K562 (cell line): ENCODE results near the gene GMPR. TPM values are rescaled to one million over a fixed set of nuclear protein-coding genes. Genes with fewer than 3 reads are reported as not detected.
A peak's percentile ranks its signal among the peaks of the same experiment; 100 is the strongest.

Experiments
- ATAC-seq: fragments of 200-7000 bp; cut with Tn5 transposase; 3 replicates; pipeline ENCODE4 v1.9.1; 2020; ENCODE audit warnings: moderate library complexity
- BruUV-seq: library from RNA; stranded (reverse); fragments of 400-500 nt; replicated peaks from 2 replicates; lab custom pipeline; 2021; lab: Mats Ljungman, UMichigan
- CTCF ChIA-PET: fragments of 300-600 bp; formaldehyde crosslinking; extraction: SDS; loops from one replicate; lab custom pipeline; 2021; ENCODE audit warnings: low intra/inter-chr PET ratio; lab: Yijun Ruan, JAX
- POLR2A ChIA-PET: fragments of 300-600, 350-650 bp; sonication (Branson Sonifier 250); formaldehyde crosslinking; extraction: SDS; loops from one replicate; lab custom pipeline; 2021; ENCODE audit warnings: antibody characterized with exemption, inconsistent platforms; lab: Yijun Ruan, JAX
- DNase-seq, 4 experiments: peaks; one replicate each; pipeline versions ENCODE4 v3.0.0 to v3.0.0-alpha.2; 2011 to 2018; ENCODE audit warnings: low spot score in 3 of 4, mixed read lengths in 3 of 4; ENCODE audit errors: extremely low read depth in 1 of 4
- FAIRE-seq: peaks from 2 replicates; lab custom pipeline; 2011; peaks lifted over from hg19 to GRCh38; lab: Jason Lieb, UNC
- H2AFZ ChIP-seq: 2 replicates; pipeline ENCODE4 v1.6.0; 2011; ENCODE audit warnings: low read depth, low read length, control low read depth, inconsistent platforms
- H3K27ac ChIP-seq: fragments of 200-600 bp; 3 replicates; pipeline ENCODE4 v1.8.0; 2011; ENCODE audit warnings: low read depth, mild to moderate bottlenecking, control low read depth, inconsistent platforms, low read length, moderate library complexity, mixed read lengths; ENCODE audit errors: extremely low read depth
- H3K27me3 ChIP-seq, 2 experiments: fragments of 300-600 bp in 1 of 2; 2 replicates in 1 of 2; 3 replicates in 1 of 2; pipeline versions ENCODE4 v1.6.0 to v1.8.0; 2011; ENCODE audit warnings: inconsistent platforms in 2 of 2, low read length in 2 of 2, mild to moderate bottlenecking in 1 of 2, mixed read lengths in 1 of 2, moderate library complexity in 1 of 2; ENCODE audit not compliant: control insufficient read depth in 2 of 2, insufficient read depth in 2 of 2
- H3K36me3 ChIP-seq: fragments of 300-600 bp; 3 replicates; pipeline ENCODE4 v1.8.0; 2011; ENCODE audit warnings: mild to moderate bottlenecking, low read length, inconsistent platforms; ENCODE audit not compliant: control insufficient read depth, insufficient read depth
- H3K4me1 ChIP-seq, 2 experiments: fragments of 200-600 bp in 1 of 2; replicated peaks in 1 of 2; 2 replicates in 1 of 2; 3 replicates in 1 of 2; pipeline versions ENCODE4 v1.5.1 to v1.8.0; 2011; ENCODE audit warnings: inconsistent platforms in 2 of 2, low read length in 2 of 2, mild to moderate bottlenecking in 1 of 2, mixed read lengths in 1 of 2, moderate library complexity in 1 of 2; ENCODE audit not compliant: control insufficient read depth in 2 of 2, insufficient read depth in 2 of 2
- H3K4me2 ChIP-seq: 2 replicates; pipeline ENCODE4 v1.6.1; 2011; ENCODE audit warnings: low read length, control low read depth, inconsistent platforms, mixed read lengths; ENCODE audit not compliant: insufficient read depth
- H3K4me3 ChIP-seq: fragments of 200-600 bp; sonication (generic), shearing (Covaris generic); 2 replicates; pipeline ENCODE4 v1.5.1; 2016; ENCODE audit warnings: control low read depth, inconsistent platforms
- H3K79me2 ChIP-seq: fragments of 200-600 bp; 3 replicates; pipeline ENCODE4 v1.8.0; 2011; ENCODE audit warnings: low read length, inconsistent platforms; ENCODE audit not compliant: control insufficient read depth, insufficient read depth
- H3K9ac ChIP-seq, 2 experiments: 2 replicates each; pipeline versions ENCODE4 v1.6.0 to v1.6.1; 2011; ENCODE audit warnings: low read depth in 2 of 2, low read length in 2 of 2, control low read depth in 1 of 2, inconsistent platforms in 1 of 2, mild to moderate bottlenecking in 1 of 2, mixed read lengths in 1 of 2; ENCODE audit not compliant: insufficient read depth in 1 of 2
- H3K9me1 ChIP-seq: one replicate; pipeline ENCODE4 v1.6.0; 2011; ENCODE audit warnings: inconsistent platforms, mild to moderate bottlenecking, low read length, moderate library complexity; ENCODE audit not compliant: control insufficient read depth, insufficient read depth
- H3K9me3 ChIP-seq: replicated peaks from 2 replicates; pipeline ENCODE4 v1.5.1; 2011; ENCODE audit warnings: low read depth, low read length, inconsistent platforms; ENCODE audit not compliant: control insufficient read depth, insufficient read depth
- H4K20me1 ChIP-seq: replicated peaks from 2 replicates; pipeline ENCODE4 v1.6.1; 2011; ENCODE audit warnings: low read length, inconsistent platforms, mixed read lengths; ENCODE audit not compliant: control insufficient read depth, insufficient read depth
- AFF1 ChIP-seq, 2 experiments: fragments of 450-650 bp; IDR thresholded peaks; 2 replicates each; pipeline ENCODE4 v1.6.1; 2018; ENCODE audit warnings: mild to moderate bottlenecking in 2 of 2, low read depth in 1 of 2; ENCODE audit not compliant: partially characterized antibody in 2 of 2
- BACH1 ChIP-seq: fragments of 200-800 bp; sonication (Bioruptor generic); IDR thresholded peaks from 2 replicates; pipeline ENCODE4 v1.6.1; 2016; ENCODE audit warnings: missing genetic modification characterization, missing compliant biosample characterization
- C11orf30 ChIP-seq: fragments of 450-650 bp; IDR thresholded peaks from 2 replicates; pipeline ENCODE4 v1.6.1; 2016; ENCODE audit warnings: low read depth, mild to moderate bottlenecking
- CBX2 ChIP-seq: fragments of 200-600 bp; sonication (generic); IDR thresholded peaks from one replicate; pipeline ENCODE4 v1.6.1; 2012; ENCODE audit warnings: mild to moderate bottlenecking, low read length, inconsistent platforms; ENCODE audit not compliant: insufficient read depth, poor library complexity, severe bottlenecking
- CEBPG ChIP-seq, 3 experiments: fragments of 200-800 bp in 1 of 3; sonication (Bioruptor generic) in 1 of 3; sonication (generic) in 1 of 3; formaldehyde crosslinking in 1 of 3; IDR thresholded peaks in 2 of 3; conservative IDR thresholded peaks in 1 of 3; 2 replicates each; pipeline versions ENCODE4 v1.6.1 to v1.8.0; 2016 to 2022; ENCODE audit warnings: missing compliant biosample characterization in 2 of 3, missing genetic modification characterization in 2 of 3, mild to moderate bottlenecking in 1 of 3, missing genetic modification reagents in 1 of 3
- DEAF1 ChIP-seq: fragments of 450-650 bp; formaldehyde crosslinking; IDR thresholded peaks from 2 replicates; pipeline ENCODE4 v1.4.0; 2020; ENCODE audit warnings: mild to moderate bottlenecking, moderate library complexity
- E2F3 ChIP-seq: fragments of 250-450 bp; sonication (Bioruptor Pico); IDR thresholded peaks from 2 replicates; pipeline ENCODE4 v1.4.0; 2020; ENCODE audit warnings: mild to moderate bottlenecking
- JUN ChIP-seq, 2 experiments: sonication (generic) in 1 of 2; formaldehyde crosslinking in 1 of 2; IDR thresholded peaks; 2 replicates each; pipeline versions ENCODE4 v1.6.1 to v1.8.0; 2012 to 2022; ENCODE audit warnings: borderline replicate concordance in 2 of 2, mild to moderate bottlenecking in 2 of 2, improper control_type of control experiment in 1 of 2, low read depth in 1 of 2, low read length in 1 of 2, missing genetic modification reagents in 1 of 2
- JUND ChIP-seq, 2 experiments: IDR thresholded peaks; 2 replicates in 1 of 2; 3 replicates in 1 of 2; pipeline ENCODE4 v1.6.1; 2011; ENCODE audit warnings: borderline replicate concordance in 2 of 2, low read depth in 2 of 2, low read length in 2 of 2, improper control_type of control experiment in 1 of 2, missing biosample characterization in 1 of 2, missing genetic modification characterization in 1 of 2, missing genetic modification reagents in 1 of 2
- NFE2 ChIP-seq: IDR thresholded peaks from 2 replicates; pipeline ENCODE4 v1.6.1; 2014; ENCODE audit warnings: antibody characterized with exemption, low read depth
- NRF1 ChIP-seq, 2 experiments: fragments of 450-650 bp; IDR thresholded peaks in 1 of 2; conservative IDR thresholded peaks in 1 of 2; 2 replicates each; pipeline ENCODE4 v1.6.1; 2014; ENCODE audit warnings: mild to moderate bottlenecking in 2 of 2
- RCOR1 ChIP-seq, 2 experiments: IDR thresholded peaks; 2 replicates each; pipeline ENCODE4 v1.6.1; 2012; ENCODE audit warnings: low read depth in 2 of 2, low read length in 2 of 2, borderline replicate concordance in 1 of 2, improper control_type of control experiment in 1 of 2
- ZNF134 ChIP-seq: fragments of 250-450 bp; sonication (Bioruptor Pico); conservative IDR thresholded peaks from 2 replicates; pipeline ENCODE4 v1.4.0; 2020
- ZNF436 ChIP-seq: fragments of 250-450, 450-650 bp; sonication (Bioruptor Pico); formaldehyde crosslinking; IDR thresholded peaks from 2 replicates; pipeline ENCODE4 v1.7.0; 2020; ENCODE audit warnings: mild to moderate bottlenecking
- WGBS: fragments of 100-300 bp; shearing (Covaris generic); methylation state at CpG from one replicate; pipeline ENCODE4 v1.1.6; 2016; ENCODE audit warnings: low coverage, mixed read lengths; ENCODE audit not compliant: insufficient coverage; ENCODE audit errors: missing lambda C conversion rate; 5-methylcytosine and 5-hydroxymethylcytosine counted together
- in situ Hi-C: fragments of 300-500 bp; cut with MboI; formaldehyde crosslinking; loops from 4 replicates; pipeline ENCODE4 v1.15.0; 2018; ENCODE audit warnings: inconsistent platforms, mixed read lengths
- intact Hi-C: fragments of 100-400 bp; cut with micrococcal nuclease; formaldehyde crosslinking; loops from 2 replicates; pipeline ENCODE4 v1.14.2; 2022
- polyA plus RNA-seq, 8 experiments: library from polyadenylated mRNA; depleted of rRNA in 4 of 8; stranded (reverse) in 5 of 8; unstranded in 3 of 8; fragments of >200 nt; fragmentation: Nextera tagmentation in 2 of 8; fragmentation: Illumina TruSeq in 1 of 8; extraction: Ambion mirVana in 2 of 8; extraction: Trizol in 1 of 8; gene quantifications; 2 replicates each; pipeline versions ENCODE4 v1.2.1 to v1.2.3, GENCODE V29; 2011 to 2014; ENCODE audit warnings: inconsistent platforms in 1 of 8, missing spikeins in 1 of 8
- total RNA-seq, 7 experiments: library from RNA; depleted of rRNA in 6 of 7; stranded (reverse); fragments of >200 nt in 6 of 7; fragmentation: Illumina TruSeq in 2 of 7; extraction: Trizol in 2 of 7; gene quantifications; 2 replicates each; pipeline versions ENCODE4 v1.2.1 to v1.2.3, GENCODE V29; 2011 to 2021; ENCODE audit warnings: low replicate concordance in 1 of 7

The GMPR gene
- total and polyA plus RNA-seq, 9 of the 15 experiments (the other 6 are each of a cell fraction or from before 2014, with no cell fraction given) = 34.6 to 83.7 (median 49.8) TPM

GRCh38 chr6:16333580-16333979 is 95.2 kb downstream of the GMPR start:
- Histone ChIP-seq H3K4me1 (peaks cover 4 to 16% of the 10 kb centered on the region in 2 experiments; a peak in 4 of 5 replicates), H3K79me2 (no peaks in the 10 kb centered on the region), H3K4me2 (no peak overlapping the region), H3K4me3 (no peak overlapping the region), H3K27ac (no peak overlapping the region), H3K27me3 (no peaks in the 10 kb centered on the region; a peak in 1 of 5 replicates), H3K9me1 (no peaks in the 10 kb centered on the region), H3K36me3 (no peaks in the 10 kb centered on the region), H3K9ac (no peak overlapping the region), H3K9me3 (no peaks in the 10 kb centered on the region), H4K20me1 (no peaks in the 10 kb centered on the region), H2AFZ (no peak overlapping the region)
- intact Hi-C loops = loop anchor here (5.0 kb wide), 4 partner anchors 164 to 754 kb away; partner anchors contain the start of gene ATXN1
- 4% methylated on average over 3 of the region's 3 CpGs for WGBS
- no peak for FAIRE-seq
- in situ Hi-C loops = loop anchor here (5.0 kb wide), 2 partner anchors 69 to 434 kb away; no protein-coding TSS in a partner anchor
- no peak for ATAC-seq
- no TSS peak for BruUV-seq
- POLR2A ChIA-PET = interaction anchor here (0.6 to 1.6 kb wide), 3 partner anchors 11 to 67 kb away, joined by 3 to 5 read pairs (median 3); no protein-coding TSS in a partner anchor
- DNase-seq = no peak
- CTCF ChIA-PET = interaction anchor here (3.7 kb wide), 1 partner anchor 75 kb away, joined by 68 read pairs; no protein-coding TSS in a partner anchor
- no peak for TF ChIP-seq CBX2
- peak; percentile 86 for TF ChIP-seq NFE2
- TF ChIP-seq ZNF436 (CRISPR knock-in tag) = no peak
- TF ChIP-seq E2F3 = no peak
- 0 out of 2 replicates have a peak, but pooled peaks have one; percentile 21 for TF ChIP-seq JUN (IDR thresholded peaks at IDR 0.05; ENCODE audit: borderline replicate concordance, low read depth, low read length)
- no peak for TF ChIP-seq JUN (CRISPR knock-in tag; IDR thresholded peaks at IDR 0.05; ENCODE audit: borderline replicate concordance)
- peak in 1 of 2 experiments; percentile 38; a peak in 2 of 4 replicates for TF ChIP-seq NRF1 (conservative IDR thresholded peaks at IDR 0.05 in 1 of 2, IDR thresholded peaks at IDR 0.05 in 1 of 2)
- no peak for TF ChIP-seq ZNF134 (CRISPR knock-in tag)
- 0 out of 4 replicates have a peak, but pooled peaks of 1 of the 2 experiments have one; percentile 35 for TF ChIP-seq RCOR1 (IDR thresholded peaks at IDR 0.05; ENCODE audit: borderline replicate concordance in 1 of 2, low read depth in 2 of 2, low read length in 2 of 2)
- TF ChIP-seq CEBPG (CRISPR knock-in tag; IDR thresholded peaks at IDR 0.05) = no peak
- peak; percentile 7 to 41; a peak in 1 of 4 replicates for TF ChIP-seq CEBPG (tag; conservative IDR thresholded peaks at IDR 0.05 in 1 of 2, IDR thresholded peaks at IDR 0.05 in 1 of 2)
- no peak for TF ChIP-seq AFF1 (IDR thresholded peaks at IDR 0.05; ENCODE audit: low read depth in 1 of 2, partially characterized antibody in 2 of 2)
- TF ChIP-seq JUND (IDR thresholded peaks at IDR 0.05; ENCODE audit: borderline replicate concordance, low read depth, low read length) = peak; percentile 38; the same call in 1 of the 2 replicates
- peak; percentile 44; the same call in 1 of the 3 replicates for TF ChIP-seq JUND (tag; IDR thresholded peaks at IDR 0.05; ENCODE audit: borderline replicate concordance, low read depth, low read length)
- peak; percentile 77; the same call in 1 of the 2 replicates for TF ChIP-seq BACH1 (tag)
- peak; percentile 97 for TF ChIP-seq C11orf30
- no peak for TF ChIP-seq DEAF1 (CRISPR knock-in tag)
